GM18511 (cell line): ENCODE data around the gene RIMS4.

ENCODE experiments used
- ATAC-seq: cut with Tn5 transposase; IDR thresholded peaks from one replicate; pipeline ENCODE4 v1.9.1; 2021; ENCODE audit warnings: mild to moderate bottlenecking, moderate library complexity; ENCODE audit not compliant: unreplicated experiment

Gene RIMS4

DNA sequence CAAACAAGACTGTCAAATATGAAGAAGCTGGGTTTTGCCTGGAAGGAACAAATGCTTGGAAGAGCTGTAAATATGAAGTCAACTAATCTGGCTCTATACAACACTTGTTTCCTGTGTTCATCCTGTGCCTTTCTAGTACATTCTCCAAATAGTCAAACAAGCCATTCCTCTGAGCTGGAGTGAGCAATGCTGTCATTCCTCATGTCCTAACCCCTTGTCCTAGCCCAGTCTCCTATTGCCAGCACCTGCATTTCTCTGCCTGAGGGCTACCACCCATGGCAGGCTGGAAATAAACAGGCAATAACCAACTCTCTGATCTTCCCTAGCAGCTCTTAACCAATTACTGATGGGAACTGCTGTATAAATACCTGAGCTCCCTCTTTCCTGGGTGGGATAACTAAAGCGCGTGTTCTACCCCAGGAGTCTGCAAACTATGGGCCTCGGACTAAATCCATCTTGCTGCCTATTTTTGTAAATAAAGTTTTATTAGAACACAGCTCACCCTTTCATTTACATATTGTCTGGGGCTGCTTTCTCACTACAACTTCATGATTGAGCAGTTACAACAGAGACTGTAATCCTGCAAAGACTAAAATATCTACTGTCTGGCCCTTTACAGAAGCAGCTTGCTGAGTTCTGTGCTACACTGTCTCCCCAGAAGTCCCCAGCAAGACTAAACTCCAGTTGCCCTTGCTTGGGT is 13.4 kb downstream of the RIMS4 start:
- no peak for ATAC-seq

DNA sequence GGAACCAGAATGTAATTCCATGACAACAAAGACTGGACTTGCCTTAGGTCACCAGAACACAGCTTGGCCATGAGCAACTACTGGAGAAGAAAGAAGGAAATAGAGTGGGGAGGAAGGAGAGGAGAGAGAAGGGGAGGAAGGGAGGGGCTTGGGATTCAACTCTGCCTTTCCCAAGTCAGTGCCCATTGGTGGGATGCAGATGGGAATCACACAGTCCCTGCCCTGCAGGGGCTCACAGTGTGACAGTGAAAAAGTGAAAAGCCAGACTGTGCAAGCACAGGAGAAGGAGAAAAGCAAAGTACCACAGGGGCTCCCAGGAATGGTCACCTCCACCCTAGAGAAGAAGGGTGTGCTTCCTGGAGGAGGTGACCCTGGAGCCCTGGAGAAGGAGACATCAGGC is 14.0 kb downstream of the RIMS4 start:
- ATAC-seq, result no peak

DNA sequence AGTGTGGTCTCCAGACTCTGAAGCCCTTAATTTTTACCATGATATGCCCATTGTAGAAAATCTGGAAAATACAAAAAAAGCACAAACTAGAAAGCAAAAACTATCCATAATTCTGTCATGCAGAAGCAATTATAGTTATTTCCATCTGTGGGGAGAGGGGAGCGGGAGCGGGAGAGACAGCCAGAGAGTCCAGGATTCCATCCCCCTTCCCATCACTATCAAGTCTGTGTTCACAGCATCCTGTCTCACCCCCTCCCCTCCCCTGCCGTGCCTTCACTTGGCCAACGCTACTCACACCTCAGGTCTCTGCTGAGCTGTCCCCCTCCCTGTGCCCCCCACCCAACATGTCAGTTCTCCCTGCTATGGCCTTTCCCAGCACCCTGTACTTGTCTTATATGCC is 14.5 kb downstream of the RIMS4 start:
- ATAC-seq, result no peak

DNA sequence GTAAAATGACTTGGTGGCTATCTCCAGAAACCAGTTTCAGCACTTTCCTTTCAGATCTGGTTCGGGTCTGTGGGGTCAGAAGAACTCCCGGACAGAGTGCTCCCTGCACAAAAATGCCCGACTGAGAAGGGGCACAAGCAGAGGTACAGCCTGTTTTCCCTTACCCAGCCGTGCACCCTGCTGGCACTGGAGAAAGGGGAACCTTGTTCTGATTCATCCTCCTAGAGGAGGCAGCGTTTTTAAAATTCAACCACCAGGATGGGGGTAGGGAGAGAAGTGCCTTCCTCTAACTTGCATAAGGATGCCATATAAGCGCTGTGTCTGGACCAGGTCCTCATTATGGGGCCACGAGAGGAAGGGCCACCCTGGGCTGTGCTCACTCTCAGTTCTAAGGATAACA is 17.6 kb downstream of the RIMS4 start:
- ATAC-seq, result no peak

DNA sequence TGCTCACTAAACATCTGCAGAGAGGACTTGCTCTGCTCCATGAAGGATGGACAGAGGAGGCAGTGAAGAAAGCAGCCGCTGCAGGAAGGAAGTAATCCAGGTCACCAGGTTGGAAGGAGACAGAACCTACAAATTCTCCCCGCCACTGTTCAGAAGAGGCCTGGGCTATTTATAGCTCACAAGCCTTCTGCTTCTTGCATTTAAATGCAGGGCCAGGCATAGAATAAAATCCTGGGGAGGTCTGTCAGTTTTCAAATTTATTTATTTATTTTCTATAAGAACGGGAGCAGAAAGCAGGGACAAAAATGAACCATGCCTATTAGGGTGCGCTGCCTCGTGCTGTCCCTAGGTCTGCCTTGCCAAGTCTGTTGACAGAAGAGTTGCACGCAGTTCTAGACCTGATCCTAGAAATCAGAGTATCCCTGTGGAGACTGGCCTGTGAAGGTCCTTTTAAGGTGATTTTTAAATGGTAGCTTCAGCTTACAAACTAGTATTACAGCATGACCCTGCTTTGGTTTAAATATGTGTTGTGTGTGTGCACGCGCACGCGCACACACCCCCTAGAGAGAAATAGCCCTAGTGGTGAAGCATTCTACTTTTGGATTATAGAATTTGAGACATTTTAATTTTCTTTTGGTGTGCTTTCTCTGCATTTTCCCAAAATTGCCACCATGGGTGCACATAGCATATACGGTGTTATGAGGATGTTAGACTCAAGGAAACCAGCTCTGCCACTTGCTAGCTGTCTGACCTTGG is 19.5 kb downstream of the RIMS4 start:
- no peak for ATAC-seq

DNA sequence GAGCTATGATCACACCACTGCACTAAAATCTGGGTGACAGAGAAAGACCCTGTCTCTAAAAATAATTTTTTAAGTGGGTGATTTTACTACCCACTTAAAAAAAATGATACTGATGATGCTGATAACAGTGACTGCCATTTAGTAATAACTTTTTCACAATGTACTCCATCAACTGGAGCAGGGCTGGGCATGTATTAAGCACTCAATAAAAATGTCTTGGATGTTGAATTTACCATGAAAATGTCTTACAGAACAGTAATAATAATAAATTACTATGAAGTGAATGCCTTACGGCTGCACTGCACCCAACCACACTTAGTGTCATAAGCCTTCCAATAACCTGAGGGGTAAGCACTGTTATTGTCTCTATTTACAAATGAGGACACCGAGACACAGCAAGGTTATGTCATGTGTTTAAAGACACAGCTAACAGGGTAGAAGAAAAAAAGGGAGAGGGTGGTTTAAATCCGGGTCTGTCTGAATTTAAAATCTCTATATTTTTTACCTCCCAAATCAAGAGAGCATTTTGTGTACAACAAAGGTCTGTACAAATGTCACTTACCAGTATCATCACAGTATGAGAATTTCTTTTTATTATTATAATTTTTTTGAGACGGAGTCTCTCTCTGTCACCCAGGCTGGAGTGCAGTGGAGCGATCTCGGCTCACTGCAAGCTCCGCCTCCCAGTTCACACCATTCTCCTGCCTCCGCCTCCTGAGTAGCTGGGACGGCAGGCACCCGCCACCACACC is 21.5 kb downstream of the RIMS4 start:
- ATAC-seq, result no peak

DNA sequence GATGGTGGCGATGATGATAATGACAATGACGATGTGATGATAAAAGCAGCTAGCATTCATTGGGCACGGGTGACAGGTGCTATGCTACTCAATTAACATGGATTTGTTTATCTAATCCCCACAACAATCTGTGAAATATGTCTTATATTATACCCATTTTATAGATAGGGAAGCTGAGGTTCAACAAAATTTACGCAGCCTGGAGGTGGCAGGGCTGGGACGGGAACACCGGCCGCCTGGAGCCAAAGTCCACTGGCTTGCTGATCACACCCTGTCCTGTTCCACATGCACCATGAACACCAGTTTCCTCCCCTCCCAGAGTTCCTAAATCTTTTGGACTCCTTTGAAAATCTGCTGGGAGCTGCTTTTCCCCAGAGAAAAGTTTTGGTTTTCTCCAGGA is 23.0 kb downstream of the RIMS4 start:
- no peak for ATAC-seq

DNA sequence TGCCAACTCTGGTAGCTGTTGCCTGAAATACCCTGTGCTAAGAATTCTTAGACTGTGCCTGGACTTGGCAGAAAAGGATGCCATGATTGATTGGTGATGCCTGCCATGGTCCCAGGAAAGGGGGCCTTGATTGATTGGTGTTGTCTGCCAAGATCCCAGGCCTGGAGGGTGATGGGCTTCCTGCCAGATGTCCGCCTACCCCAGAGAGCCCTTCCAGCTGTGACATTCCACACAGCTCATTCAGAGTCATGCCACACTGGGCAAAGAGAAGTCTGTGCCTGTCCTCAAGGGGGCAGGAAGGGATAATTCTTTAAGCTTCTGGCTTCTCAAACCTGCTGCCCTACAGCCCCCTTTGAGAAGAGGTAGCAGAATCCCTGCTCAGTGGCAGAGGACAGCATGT is 24.6 kb downstream of the RIMS4 start:
- no peak for ATAC-seq

DNA sequence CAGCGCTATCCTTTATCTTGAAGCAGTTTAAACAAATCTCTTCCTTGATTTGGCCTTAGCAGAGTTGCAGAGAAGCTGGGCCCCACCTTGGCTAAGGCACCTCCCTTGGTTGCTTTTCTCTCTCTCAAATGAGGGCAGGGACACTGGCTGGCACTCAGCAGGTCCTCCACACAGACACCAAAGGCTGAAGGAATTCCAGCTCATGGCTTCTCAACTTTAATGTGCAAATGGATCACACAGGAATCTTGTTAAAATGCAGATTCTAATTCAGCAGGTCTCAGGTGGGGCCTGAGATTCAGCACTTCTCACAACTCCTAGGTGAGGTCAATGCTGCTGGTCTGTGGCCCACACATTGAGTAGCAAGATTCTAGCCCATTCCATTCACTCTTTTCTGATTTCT is 25.7 kb downstream of the RIMS4 start:
- no peak for ATAC-seq

DNA sequence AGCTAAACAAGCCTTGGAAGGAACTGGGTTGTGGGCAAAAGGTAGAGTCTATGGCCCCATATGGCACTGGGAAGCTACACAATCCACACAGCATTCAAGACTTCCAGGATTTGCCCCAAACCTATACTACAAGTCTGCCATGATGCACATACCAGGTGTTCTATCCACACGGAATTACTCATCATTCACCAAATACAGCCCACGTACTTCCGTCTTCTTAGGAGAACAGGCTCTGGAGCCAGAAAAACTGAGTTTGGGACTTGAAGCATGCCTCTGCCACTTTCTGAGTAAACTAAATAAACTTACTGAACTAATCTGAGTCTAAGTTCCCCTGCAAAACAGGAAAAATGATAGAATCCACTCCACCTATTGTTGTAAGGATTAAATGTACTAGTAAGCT is 28.6 kb downstream of the RIMS4 start:
- ATAC-seq, result no peak

DNA sequence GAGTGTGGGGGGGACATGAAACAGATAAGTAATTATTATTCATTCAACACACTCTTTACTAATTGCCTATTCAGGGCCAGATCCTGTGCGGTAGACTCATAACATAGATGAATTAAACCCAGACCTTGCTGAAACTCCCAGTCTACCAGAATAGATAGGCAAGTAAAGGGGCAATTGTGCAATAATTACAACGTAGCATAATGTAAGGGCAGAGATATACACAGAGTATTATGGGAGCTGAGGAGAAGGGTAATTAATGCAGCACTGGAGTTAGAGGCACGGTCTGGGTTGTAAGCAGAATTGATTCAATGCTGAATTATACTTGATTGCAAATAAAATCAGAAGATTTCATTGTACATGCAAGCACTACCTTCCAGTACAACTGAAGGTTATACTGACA is 29.2 kb downstream of the RIMS4 start:
- ATAC-seq, result no peak

DNA sequence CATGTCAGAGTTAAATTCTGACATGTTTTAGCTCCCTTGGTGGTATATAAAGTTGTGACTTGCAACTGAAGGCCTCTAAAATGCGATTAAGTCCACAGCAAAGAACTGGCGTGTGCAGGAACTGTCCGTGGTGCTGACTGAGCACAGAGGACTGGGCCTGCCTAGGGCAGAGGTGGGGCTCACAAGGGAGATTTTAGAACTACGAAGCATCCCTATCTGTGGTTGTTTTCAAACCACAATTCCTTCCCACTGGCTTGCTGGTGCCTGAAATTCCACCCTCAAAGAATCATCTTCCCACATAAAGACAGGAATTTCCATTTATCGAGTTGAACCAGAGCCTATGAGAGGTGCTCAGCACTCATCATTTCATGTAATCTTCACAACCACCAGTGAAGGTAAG is 30.1 kb downstream of the RIMS4 start:
- no peak for ATAC-seq

DNA sequence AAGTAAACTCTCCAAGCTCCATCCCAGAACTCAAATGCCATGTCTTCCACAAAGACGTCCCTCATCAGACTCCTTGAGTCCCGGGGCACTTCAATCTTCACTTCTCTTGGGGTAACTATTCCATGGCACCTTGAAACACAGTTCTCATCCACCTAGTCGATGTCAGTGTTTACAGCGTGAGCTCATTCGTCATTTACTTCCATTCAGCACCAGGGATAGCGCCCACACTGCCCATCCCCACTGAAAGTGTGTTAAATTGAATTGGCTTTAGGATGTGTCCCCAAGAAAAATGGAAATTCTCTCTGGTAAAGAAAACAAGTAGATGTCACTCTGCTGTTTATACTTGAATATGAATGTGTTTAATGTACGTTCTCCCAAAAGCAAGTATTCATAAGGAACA is 33.4 kb downstream of the RIMS4 start:
- no peak for ATAC-seq

DNA sequence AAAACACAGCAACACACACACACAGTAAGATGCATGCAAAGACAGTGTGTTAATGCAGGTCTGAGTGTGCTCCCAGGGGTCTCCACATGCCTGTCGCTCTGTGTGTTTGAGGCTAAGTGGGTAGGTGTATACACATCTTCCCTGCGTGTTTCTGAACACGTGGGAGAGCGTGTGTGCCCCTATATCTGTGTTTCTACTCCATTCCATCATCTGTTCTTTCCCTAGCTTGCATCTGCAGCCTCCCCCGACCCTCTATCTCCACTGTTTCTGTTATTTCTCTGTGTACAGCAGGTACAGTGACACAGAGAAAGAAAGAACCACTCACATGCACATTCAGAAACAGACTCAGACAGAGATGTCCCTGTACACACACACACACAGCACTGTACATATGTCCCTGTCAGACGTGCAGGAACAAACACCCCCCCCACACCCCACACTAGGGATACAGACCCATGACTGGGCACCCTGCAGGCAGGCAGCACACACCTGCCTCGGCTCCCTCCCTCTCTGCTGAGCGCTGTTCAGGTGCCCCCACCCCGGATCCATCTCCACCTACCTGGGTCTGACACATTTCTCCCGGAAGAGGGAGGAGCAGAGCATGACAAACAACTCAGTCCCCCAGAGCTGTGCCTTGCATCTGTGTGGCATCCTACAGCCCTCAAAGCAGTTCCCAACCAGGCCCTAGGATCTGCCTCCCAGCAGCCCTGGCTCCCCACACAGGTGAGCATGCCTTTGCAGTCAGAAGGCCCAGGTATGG is 37.1 kb downstream of the RIMS4 start:
- no peak for ATAC-seq

DNA sequence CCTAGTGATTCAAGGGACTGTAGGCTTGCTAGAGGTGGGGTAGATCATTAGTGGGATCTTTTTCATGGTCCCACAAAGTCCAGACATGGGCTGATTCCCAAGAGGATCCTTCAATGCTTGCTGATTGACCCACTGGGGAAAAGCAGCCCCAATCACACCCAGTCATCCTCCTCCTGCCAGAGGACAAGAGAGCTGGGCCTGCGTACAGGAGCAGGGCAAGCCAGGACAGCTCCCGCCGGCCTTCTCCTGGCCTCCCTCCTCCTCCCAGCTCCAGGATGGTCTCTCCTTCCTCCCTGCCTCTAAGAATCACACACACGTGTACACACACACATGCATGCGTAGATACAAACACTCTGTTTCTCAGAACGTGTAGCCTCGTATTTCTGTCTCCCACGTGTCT is 37.7 kb downstream of the RIMS4 start:
- no peak for ATAC-seq

DNA sequence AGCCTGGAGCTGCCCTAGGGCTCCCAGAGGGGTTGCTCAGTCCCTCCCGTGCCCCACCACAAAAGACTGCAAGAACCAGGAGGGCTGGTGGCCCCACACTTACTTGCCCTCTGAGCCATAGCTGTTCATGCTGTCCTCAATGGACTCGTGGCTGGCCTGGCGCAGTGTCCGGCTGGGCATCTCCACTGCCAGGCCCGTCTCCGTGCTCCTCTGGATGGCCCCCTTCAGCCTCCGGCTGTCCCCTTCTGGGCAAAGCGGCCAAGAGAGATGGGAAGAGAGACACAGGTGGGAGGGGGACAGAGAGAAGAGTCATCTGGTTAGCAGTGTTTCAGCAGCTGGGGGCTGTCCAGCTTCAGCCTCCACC is 39.2 kb downstream of the RIMS4 start:
- ATAC-seq, result no peak

DNA sequence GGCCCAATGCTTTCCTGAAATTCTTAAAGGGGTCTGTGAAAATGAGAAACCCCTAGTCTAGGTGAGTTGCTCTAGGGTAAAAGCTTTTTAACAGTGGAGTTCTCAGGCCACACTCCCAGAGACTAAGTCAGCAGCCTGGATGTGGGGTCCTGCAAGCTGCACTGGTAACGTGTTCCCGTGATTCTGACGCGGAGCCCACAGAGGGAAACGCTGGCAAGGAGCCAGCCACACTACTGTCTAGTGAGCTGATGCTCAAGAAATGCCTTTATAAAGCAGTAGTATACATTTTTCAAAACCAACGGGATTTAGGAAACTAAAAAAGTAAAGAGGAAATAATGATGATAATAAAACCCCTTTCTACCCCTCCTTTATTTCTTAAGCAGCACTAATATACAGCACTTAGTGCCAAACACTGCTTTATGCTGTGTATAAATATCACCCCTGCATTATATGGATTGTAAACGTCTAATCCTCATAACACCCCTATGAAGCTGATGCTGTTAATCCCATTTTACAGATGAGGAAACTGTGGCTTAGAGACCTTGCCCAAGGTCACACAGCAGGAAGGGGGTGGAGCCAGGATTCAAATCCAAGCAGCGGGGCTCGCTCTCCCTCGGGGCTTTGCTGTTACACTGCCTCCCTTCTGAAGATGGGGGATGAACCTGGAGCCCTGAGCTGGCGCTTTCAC is 39.7 kb downstream of the RIMS4 start:
- no peak for ATAC-seq

DNA sequence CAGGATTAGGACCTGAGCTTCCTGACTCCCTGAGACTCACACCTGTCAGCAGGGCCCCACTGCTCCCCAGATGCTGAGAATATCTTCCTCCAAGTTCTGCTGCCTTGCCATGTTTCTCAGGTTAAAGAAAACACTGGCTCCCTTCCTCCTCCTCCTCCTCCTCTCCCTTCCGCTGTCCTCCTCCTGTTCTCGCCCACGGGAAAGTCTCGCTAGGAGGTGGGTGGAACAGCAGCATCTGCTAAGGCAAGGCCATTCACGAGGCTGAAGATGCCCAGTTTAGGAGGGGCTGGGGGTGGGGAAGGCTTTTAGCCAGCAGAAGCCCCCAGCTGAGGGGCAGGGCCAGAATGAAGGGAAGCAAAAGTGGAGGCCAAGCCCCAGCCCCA is 40.9 kb downstream of the RIMS4 start:
- no peak for ATAC-seq

DNA sequence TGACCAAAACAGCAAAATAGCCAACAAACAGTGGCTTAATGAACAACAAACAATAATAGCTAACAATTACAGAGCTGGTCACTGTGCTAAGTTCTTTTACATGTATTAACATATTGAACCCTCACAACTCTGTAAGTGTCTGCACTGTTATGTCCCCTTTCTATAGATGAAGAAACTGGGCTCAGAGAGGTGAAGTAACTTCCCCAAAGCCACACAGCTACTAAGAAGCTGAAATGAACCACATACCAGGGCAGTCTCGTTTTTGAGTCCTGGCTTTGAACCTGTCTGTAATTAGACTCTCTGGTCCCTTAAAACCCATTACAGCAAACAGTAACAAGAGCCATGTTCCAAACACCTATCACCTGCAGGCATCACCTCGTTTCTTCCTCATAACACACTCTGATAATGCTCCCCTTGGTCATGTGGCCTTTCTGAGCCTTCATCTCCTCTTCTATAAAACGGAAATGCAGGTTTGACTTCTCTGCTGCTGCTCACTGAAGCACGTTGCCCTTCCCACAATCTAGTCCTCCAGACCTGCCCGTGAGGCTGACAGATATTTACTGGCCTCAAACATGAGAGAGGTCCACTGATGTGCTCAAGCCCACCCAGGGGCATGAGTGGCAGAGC is 41.4 kb downstream of the RIMS4 start:
- ATAC-seq, result no peak

DNA sequence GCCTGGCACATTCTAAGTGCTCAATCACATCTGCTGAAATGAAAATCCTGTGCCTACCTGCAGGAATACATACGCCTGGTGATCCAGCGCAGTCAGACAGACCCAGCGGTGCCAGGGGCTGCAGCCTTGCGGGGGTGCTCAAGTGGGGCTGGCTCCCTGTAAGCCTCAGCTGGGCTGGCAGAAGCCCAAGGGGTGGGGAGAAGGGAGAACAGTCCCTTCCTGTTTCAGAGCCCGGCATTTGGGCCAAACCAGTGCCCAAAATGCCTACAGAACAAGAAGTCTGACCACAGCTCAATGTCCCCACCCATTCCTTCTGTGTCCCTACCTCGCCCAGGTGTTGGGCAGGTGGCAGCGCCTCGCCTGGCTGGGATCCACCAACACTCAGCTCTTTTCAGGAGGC is 42.1 kb downstream of the RIMS4 start:
- ATAC-seq, result no peak
